Measurements from ENCODE around the gene SLC15A5.

SLC15A5 gene, protein sequence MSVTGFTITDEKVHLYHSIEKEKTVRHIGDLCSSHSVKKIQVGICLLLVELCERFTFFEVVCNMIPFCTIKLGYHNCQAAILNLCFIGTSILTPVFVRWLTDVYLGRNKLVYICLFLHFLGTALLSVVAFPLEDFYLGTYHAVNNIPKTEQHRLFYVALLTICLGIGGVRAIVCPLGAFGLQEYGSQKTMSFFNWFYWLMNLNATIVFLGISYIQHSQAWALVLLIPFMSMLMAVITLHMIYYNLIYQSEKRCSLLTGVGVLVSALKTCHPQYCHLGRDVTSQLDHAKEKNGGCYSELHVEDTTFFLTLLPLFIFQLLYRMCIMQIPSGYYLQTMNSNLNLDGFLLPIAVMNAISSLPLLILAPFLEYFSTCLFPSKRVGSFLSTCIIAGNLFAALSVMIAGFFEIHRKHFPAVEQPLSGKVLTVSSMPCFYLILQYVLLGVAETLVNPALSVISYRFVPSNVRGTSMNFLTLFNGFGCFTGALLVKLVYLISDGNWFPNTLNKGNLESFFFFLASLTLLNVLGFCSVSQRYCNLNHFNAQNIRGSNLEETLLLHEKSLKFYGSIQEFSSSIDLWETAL

GRCh38 chr12:16277585-16277984 lies at the start of gene SLC15A5:
SLC15A5 (minus strand) TSS chr12:16277685; CDS start chr12:16277685, 0 bp downstream.
- Mint-ChIP-seq H3K36me3 (ENCODE audit: low read depth) (no peaks in the 10 kb centered on the region), H3K4me1 (ENCODE audit: low read depth) (no peaks in the 10 kb centered on the region), H3K27ac (no peak within 1 kb of the TSS), H3K27me3 (no peaks in the 10 kb centered on the region), H3K4me3 (no peak within 1 kb of the TSS), H3K9me3 (peaks cover 11% of the 10 kb centered on the region)
- no peak for DNase-seq

GRCh38 chr12:16325426-16325825 lies 47.9 kb upstream of the SLC15A5 start:
- H3K27ac Mint-ChIP-seq: no peak overlapping the region
- H3K4me3 Mint-ChIP-seq: no peak overlapping the region
- H3K4me1 Mint-ChIP-seq (ENCODE audit: low read depth): no peaks in the 10 kb centered on the region
- H3K9me3 Mint-ChIP-seq: peaks cover 16% of the 10 kb centered on the region
- DNase-seq: no peak
- no peaks in the 10 kb centered on the region for H3K27me3 Mint-ChIP-seq
- H3K36me3 Mint-ChIP-seq (ENCODE audit: low read depth): no peaks in the 10 kb centered on the region

DNA sequence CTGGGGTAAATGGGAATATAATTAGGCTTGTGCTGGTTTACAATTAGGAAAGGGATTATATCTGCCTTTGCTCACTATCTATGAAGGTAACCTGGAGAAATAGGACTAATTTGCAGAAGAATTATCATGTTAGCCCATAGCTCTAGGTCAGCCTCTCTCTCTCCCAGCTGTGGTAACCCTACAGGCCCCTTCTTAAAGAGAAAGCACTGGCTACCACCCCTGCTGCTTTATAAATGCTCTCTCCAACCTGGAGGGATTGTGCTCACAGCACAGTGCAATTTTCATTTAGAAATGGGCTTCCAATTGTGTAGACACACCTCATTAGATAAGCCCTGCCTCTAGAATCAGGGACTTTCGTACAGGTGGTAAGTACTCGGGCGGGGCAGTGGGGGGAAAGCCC lies 47.3 kb upstream of the SLC15A5 start:
- no peak for DNase-seq
- H3K27ac Mint-ChIP-seq: no peak overlapping the region
- H3K27me3 Mint-ChIP-seq: no peaks in the 10 kb centered on the region
- H3K4me1 Mint-ChIP-seq (ENCODE audit: low read depth): no peaks in the 10 kb centered on the region
- no peak overlapping the region for H3K4me3 Mint-ChIP-seq
- H3K9me3 Mint-ChIP-seq: peaks cover 16% of the 10 kb centered on the region
- H3K36me3 Mint-ChIP-seq (ENCODE audit: low read depth): no peaks in the 10 kb centered on the region

DNA sequence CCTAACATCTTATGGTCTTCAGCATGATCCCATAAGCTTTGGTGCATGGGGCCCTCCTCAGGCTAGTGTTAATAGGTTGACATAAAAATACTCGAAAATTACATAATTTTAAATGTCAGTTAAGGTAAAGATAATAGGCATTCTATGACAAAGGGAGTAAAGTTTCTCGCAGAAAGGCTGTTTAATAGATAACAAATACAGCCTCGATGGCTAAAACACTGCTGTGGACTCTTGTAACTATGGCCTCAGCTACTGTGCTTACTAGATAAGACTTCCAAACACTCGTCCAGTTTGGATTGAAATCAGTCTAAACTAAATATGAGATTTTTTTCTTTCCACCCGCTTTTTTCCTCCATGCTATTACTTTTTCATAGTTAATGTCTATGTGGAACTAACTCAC lies 46.8 kb upstream of the SLC15A5 start:
- Mint-ChIP-seq H3K4me3 (no peak overlapping the region), H3K36me3 (ENCODE audit: low read depth) (no peaks in the 10 kb centered on the region), H3K27me3 (no peaks in the 10 kb centered on the region), H3K4me1 (ENCODE audit: low read depth) (no peaks in the 10 kb centered on the region), H3K9me3 (peaks cover 16% of the 10 kb centered on the region), H3K27ac (no peak overlapping the region)
- no peak for DNase-seq

- Mint-ChIP-seq H3K4me1 (ENCODE audit: low read depth) (no peaks in the 10 kb centered on the region), H3K27me3 (no peaks in the 10 kb centered on the region), H3K9me3 (peaks cover 16% of the 10 kb centered on the region), H3K27ac (no peak overlapping the region), H3K36me3 (ENCODE audit: low read depth) (no peaks in the 10 kb centered on the region), H3K4me3 (no peak overlapping the region)
- no peak for DNase-seq
Measured at GRCh38 chr12:16323638-16324037, 46.2 kb upstream of the SLC15A5 start.

DNA sequence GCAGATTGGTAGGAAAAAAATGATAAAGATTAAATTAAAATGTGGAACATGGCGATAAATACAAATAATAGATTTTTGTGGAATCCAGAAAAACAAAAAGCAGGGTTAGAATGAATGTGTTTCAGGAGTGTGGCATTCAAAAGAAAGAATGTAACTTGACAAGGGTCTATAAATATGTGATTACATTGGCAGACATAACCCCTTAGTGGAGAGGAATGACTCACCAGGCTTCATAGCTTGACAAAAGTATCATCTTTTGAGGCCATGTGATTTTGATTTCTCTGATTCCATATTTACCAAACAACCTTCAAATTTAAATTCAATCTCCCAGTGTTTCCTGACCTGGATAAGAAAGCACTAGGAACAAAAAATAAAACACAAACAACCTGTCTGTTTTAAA lies 45.5 kb upstream of the SLC15A5 start:
- Mint-ChIP-seq H3K4me3 (no peak overlapping the region), H3K9me3 (peaks cover 10% of the 10 kb centered on the region), H3K36me3 (ENCODE audit: low read depth) (no peaks in the 10 kb centered on the region), H3K27me3 (no peaks in the 10 kb centered on the region), H3K4me1 (ENCODE audit: low read depth) (no peaks in the 10 kb centered on the region), H3K27ac (no peak overlapping the region)
- DNase-seq: no peak

GRCh38 chr12:16310934-16311333 lies 33.4 kb upstream of the SLC15A5 start:
- H3K4me3 Mint-ChIP-seq: no peak overlapping the region
- H3K4me1 Mint-ChIP-seq (ENCODE audit: low read depth): no peaks in the 10 kb centered on the region
- H3K27me3 Mint-ChIP-seq: no peaks in the 10 kb centered on the region
- H3K9me3 Mint-ChIP-seq: peaks cover 13% of the 10 kb centered on the region
- no peak overlapping the region for H3K27ac Mint-ChIP-seq
- no peak for DNase-seq
- H3K36me3 Mint-ChIP-seq (ENCODE audit: low read depth): no peaks in the 10 kb centered on the region

DNA sequence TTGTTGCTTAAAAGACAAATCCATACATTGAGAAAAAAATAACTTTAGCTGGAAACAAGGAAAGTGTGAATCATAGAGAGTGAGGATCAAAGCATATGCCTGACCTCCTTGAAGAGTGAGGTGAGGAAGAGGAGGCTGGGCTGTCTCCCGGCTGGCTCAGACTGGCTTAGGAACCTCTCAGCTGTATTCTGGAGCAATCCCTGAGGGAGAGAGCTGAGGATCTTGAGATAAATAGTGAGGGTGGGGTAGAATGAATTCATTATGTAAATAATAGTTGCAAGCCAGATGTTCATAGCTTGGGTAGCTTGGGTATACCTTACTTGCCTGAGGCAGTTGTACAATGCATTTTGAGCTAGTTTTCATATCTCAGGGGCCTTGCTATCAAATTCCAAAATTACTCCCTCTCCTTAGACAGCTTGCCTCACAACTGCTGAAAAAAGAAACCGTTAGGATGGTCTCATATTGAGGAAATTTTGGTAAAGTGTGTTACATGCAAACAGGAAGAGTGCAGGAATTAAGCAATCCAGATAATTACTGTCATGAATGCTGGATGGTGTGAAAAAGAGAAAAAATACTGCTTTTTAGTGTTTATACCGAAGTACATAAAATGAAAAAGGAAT lies 30.5 kb upstream of the SLC15A5 start:
- H3K9me3 Mint-ChIP-seq: peaks cover 15% of the 10 kb centered on the region
- no peak for DNase-seq
- no peaks in the 10 kb centered on the region for H3K4me1 Mint-ChIP-seq (ENCODE audit: low read depth)
- H3K36me3 Mint-ChIP-seq (ENCODE audit: low read depth): no peaks in the 10 kb centered on the region
- H3K4me3 Mint-ChIP-seq: no peak overlapping the region
- no peaks in the 10 kb centered on the region for H3K27me3 Mint-ChIP-seq
- no peak overlapping the region for H3K27ac Mint-ChIP-seq

DNA sequence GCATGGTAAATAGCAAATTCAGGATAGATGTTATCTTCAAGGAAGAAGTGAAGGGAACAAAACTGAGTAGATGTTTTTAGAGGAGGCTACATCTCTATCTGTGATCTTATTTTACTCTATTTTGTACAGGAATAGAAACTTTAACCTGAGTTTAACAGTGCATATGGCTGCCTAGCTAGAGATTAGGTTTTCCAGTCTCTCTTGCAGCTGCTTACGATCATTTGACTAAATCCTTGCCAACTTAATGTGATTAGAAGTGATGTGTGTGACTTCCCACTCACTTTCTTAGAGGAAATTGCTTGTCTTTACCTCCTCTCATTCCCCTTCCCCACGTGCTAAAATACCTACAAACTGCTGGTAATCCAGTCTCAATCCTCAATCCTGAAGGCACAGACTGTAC lies 26.5 kb upstream of the SLC15A5 start:
- Mint-ChIP-seq H3K9me3 (peaks cover 9% of the 10 kb centered on the region), H3K4me3 (no peak overlapping the region), H3K27ac (no peak overlapping the region), H3K4me1 (ENCODE audit: low read depth) (no peaks in the 10 kb centered on the region), H3K27me3 (no peaks in the 10 kb centered on the region), H3K36me3 (ENCODE audit: low read depth) (no peaks in the 10 kb centered on the region)
- no peak for DNase-seq

GRCh38 chr12:16300736-16301135 lies 23.3 kb upstream of the SLC15A5 start:
- Mint-ChIP-seq H3K27me3 (no peaks in the 10 kb centered on the region), H3K9me3 (peaks cover 5% of the 10 kb centered on the region), H3K27ac (no peak overlapping the region), H3K4me1 (ENCODE audit: low read depth) (no peaks in the 10 kb centered on the region), H3K36me3 (ENCODE audit: low read depth) (no peaks in the 10 kb centered on the region), H3K4me3 (no peak overlapping the region)
- DNase-seq: no peak

DNA sequence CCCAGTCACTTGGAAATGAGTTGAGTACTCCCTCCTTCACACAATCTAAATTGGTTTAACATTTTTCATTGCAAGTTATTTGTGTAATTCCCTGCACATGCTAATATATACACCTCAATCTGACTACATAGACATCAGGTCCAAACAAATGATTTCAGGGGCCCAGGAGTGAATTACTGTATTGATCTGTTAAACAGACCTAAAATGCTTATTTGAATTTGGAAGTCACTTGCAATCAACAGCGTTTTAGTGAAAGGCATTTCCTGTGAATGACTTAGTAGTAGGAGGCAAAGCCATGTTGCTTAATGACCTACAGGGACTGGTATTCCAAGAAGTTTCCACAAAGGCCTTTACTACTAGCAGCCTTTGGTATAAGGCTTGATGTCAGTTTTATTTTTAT lies 22.6 kb upstream of the SLC15A5 start:
- Mint-ChIP-seq H3K4me1 (ENCODE audit: low read depth) (no peaks in the 10 kb centered on the region), H3K4me3 (no peak overlapping the region), H3K27me3 (no peaks in the 10 kb centered on the region), H3K27ac (no peak overlapping the region), H3K36me3 (ENCODE audit: low read depth) (no peaks in the 10 kb centered on the region), H3K9me3 (peaks cover 3% of the 10 kb centered on the region)
- DNase-seq: no peak

- Mint-ChIP-seq H3K9me3 (peaks cover 3% of the 10 kb centered on the region), H3K36me3 (ENCODE audit: low read depth) (no peaks in the 10 kb centered on the region)
- DNase-seq: no peak
Measured at GRCh38 chr12:16299403-16299802, 21.9 kb upstream of the SLC15A5 start.

DNA sequence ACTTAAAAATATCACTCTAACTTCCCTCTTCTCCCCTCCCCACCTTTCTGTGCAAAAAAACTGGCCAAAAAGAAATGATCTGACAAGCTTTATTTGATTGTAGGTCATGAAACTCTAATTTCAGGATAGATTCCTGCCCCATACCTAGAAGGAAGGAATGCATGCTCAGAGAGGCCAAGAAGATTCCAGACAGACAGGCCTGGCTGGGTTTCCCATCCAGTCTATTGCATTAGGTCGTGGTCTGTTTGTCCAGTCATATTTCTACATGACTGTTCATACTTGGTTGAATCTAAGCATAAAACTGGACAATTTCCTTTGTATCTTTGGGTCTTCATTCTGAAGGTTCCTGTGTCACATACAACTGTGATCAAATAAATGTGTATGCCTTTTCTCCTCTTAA lies 20.0 kb upstream of the SLC15A5 start:
- H3K4me1 Mint-ChIP-seq (ENCODE audit: low read depth): no peaks in the 10 kb centered on the region
- H3K9me3 Mint-ChIP-seq: peaks cover 3% of the 10 kb centered on the region
- H3K36me3 Mint-ChIP-seq (ENCODE audit: low read depth): no peaks in the 10 kb centered on the region
- DNase-seq: no peak
- no peak overlapping the region for H3K4me3 Mint-ChIP-seq
- H3K27ac Mint-ChIP-seq: no peak overlapping the region
- H3K27me3 Mint-ChIP-seq: no peaks in the 10 kb centered on the region

More at GRCh38 chr12:16299403-16299802, 21.9 kb upstream of the SLC15A5 start:
- Mint-ChIP-seq H3K27me3 (no peaks in the 10 kb centered on the region), H3K4me3 (no peak overlapping the region), H3K27ac (no peak overlapping the region), H3K4me1 (ENCODE audit: low read depth) (no peaks in the 10 kb centered on the region)

GRCh38 chr12:16294376-16294956 lies 17.0 kb upstream of the SLC15A5 start:
- Mint-ChIP-seq H3K9me3 (no peaks in the 10 kb centered on the region), H3K36me3 (ENCODE audit: low read depth) (no peaks in the 10 kb centered on the region), H3K4me1 (ENCODE audit: low read depth) (no peaks in the 10 kb centered on the region), H3K27ac (no peak overlapping the region), H3K4me3 (no peak overlapping the region), H3K27me3 (no peaks in the 10 kb centered on the region)
- DNase-seq: no peak

GRCh38 chr12:16291032-16291431 lies 13.5 kb upstream of the SLC15A5 start:
- no peaks in the 10 kb centered on the region for H3K4me1 Mint-ChIP-seq (ENCODE audit: low read depth)
- no peaks in the 10 kb centered on the region for H3K36me3 Mint-ChIP-seq (ENCODE audit: low read depth)
- H3K27ac Mint-ChIP-seq: no peak overlapping the region
- no peak overlapping the region for H3K4me3 Mint-ChIP-seq
- DNase-seq: no peak
- no peaks in the 10 kb centered on the region for H3K9me3 Mint-ChIP-seq
- no peaks in the 10 kb centered on the region for H3K27me3 Mint-ChIP-seq
